Activated naive CD4-positive, alpha-beta T cell treated with anti-CD3 and anti-CD28 coated beads, Interleukin-2, amount 50 U/mL, for 72 hours (primary cell): ENCODE measurements around the gene SCNM1. TPM values are rescaled to one million over a fixed set of nuclear protein-coding genes. Genes with fewer than 3 reads are reported as not detected.

Experiments
- ATAC-seq, 2 donors: fragments of 150-1000 bp; cut with Tn5 transposase; 2 replicates each; pipeline ENCODE4 v1.10.0; 2021; ENCODE audit warnings: mild to moderate bottlenecking in 2 of 2, moderate library complexity in 2 of 2
- DNase-seq, 2 donors: peaks; one replicate each; pipeline ENCODE4 v3.0.0; 2021 to 2022; ENCODE audit warnings: low spot score in 2 of 2
- H3K27ac Mint-ChIP-seq, 2 donors: one replicate each; pipeline ENCODE4 v1.8.0; 2022; ENCODE audit warnings: mild to moderate bottlenecking in 2 of 2, mixed read lengths in 2 of 2
- H3K36me3 Mint-ChIP-seq, 2 donors: one replicate each; pipeline ENCODE4 v1.8.0; 2022; ENCODE audit warnings: mixed read lengths in 2 of 2
- H3K9me3 Mint-ChIP-seq, 2 donors: one replicate each; pipeline ENCODE4 v1.8.0; 2022; ENCODE audit warnings: mixed read lengths in 2 of 2
- total RNA-seq, 2 donors: library from RNA; stranded (reverse); gene quantifications; one replicate each; pipeline ENCODE4 v1.2.3, GENCODE V29; 2022

The SCNM1 gene
- 10 to 100 TPM; 62.3 to 83.9 TPM for total RNA-seq

- no peaks in the 10 kb centered on the region for H3K9me3 Mint-ChIP-seq
- H3K27ac Mint-ChIP-seq, result peak within 1 kb of the TSS; percentile 95 to 97
- peak; percentile 94 to 97 for DNase-seq
- peaks cover 22 to 25% of the 10 kb centered on the region in 2 donors for H3K36me3 Mint-ChIP-seq
- ATAC-seq, result peak; percentile 95 to 96
Observed at GRCh38 chr1:151165738-151166504, at the start of gene SCNM1, which contains the start of gene LYSMD1. SCNM1 (plus strand) TSS chr1:151166144; CDS start chr1:151166153, 9 bp downstream. LYSMD1 (minus strand) TSS chr1:151165902; CDS start chr1:151165258, 644 bp downstream.

GRCh38 chr1:151124763-151125403 is 41.1 kb upstream of the SCNM1 start:
- Mint-ChIP-seq H3K27ac (peak overlapping the region in 1 of 2 donors; percentile 45), H3K36me3 (no peaks in the 10 kb centered on the region), H3K9me3 (no peaks in the 10 kb centered on the region)
- ATAC-seq (no peak), DNase-seq (no peak)

- no peak for ATAC-seq
- Mint-ChIP-seq H3K9me3 (no peaks in the 10 kb centered on the region), H3K36me3 (no peaks in the 10 kb centered on the region), H3K27ac (no peak overlapping the region)
- no peak for DNase-seq
Observed at GRCh38 chr1:151128800-151129199, 37.1 kb upstream of the SCNM1 start.

- DNase-seq, result peak; percentile 76 to 81
- peak; percentile 97 to 100 for ATAC-seq
- no peaks in the 10 kb centered on the region for H3K9me3 Mint-ChIP-seq
- H3K27ac Mint-ChIP-seq, result peak overlapping the region; percentile 26 to 60
- H3K36me3 Mint-ChIP-seq, result no peaks in the 10 kb centered on the region
Observed at GRCh38 chr1:151130987-151131586, 34.9 kb upstream of the SCNM1 start.

- DNase-seq (peak in 1 of 2 donors; percentile 40), ATAC-seq (no peak)
- Mint-ChIP-seq H3K27ac (peak overlapping the region; percentile 60 to 68), H3K9me3 (no peaks in the 10 kb centered on the region), H3K36me3 (no peaks in the 10 kb centered on the region)
Observed at GRCh38 chr1:151131701-151132334, 34.1 kb upstream of the SCNM1 start.

GRCh38 chr1:151132335-151133017 is 33.5 kb upstream of the SCNM1 start:
- Mint-ChIP-seq H3K36me3 (no peaks in the 10 kb centered on the region), H3K27ac (no peak overlapping the region), H3K9me3 (no peaks in the 10 kb centered on the region)
- ATAC-seq (no peak), DNase-seq (peak in 1 of 2 donors; percentile 44)

- ATAC-seq (no peak), DNase-seq (peak in 1 of 2 donors; percentile 55)
- no peaks in the 10 kb centered on the region for H3K36me3 Mint-ChIP-seq
- H3K9me3 Mint-ChIP-seq, result no peaks in the 10 kb centered on the region
- no peak overlapping the region for H3K27ac Mint-ChIP-seq
Observed at GRCh38 chr1:151133018-151133806, 32.7 kb upstream of the SCNM1 start.

- ATAC-seq (no peak), DNase-seq (no peak)
- Mint-ChIP-seq H3K36me3 (no peaks in the 10 kb centered on the region), H3K9me3 (no peaks in the 10 kb centered on the region), H3K27ac (no peak overlapping the region)
Observed at GRCh38 chr1:151134396-151134795, 31.5 kb upstream of the SCNM1 start.

- H3K27ac Mint-ChIP-seq, result peak overlapping the region in 1 of 2 donors; percentile 46
- ATAC-seq (no peak), DNase-seq (no peak)
- H3K9me3 Mint-ChIP-seq, result no peaks in the 10 kb centered on the region
- H3K36me3 Mint-ChIP-seq, result no peaks in the 10 kb centered on the region
Observed at GRCh38 chr1:151134991-151135390, 31.0 kb upstream of the SCNM1 start.

GRCh38 chr1:151135433-151136385 is 30.2 kb upstream of the SCNM1 start:
- H3K36me3 Mint-ChIP-seq, result no peaks in the 10 kb centered on the region
- H3K27ac Mint-ChIP-seq, result peak overlapping the region in 1 of 2 donors; percentile 4
- no peak for DNase-seq
- H3K9me3 Mint-ChIP-seq, result no peaks in the 10 kb centered on the region
- ATAC-seq, result no peak

- ATAC-seq (no peak), DNase-seq (no peak)
- Mint-ChIP-seq H3K36me3 (no peaks in the 10 kb centered on the region), H3K27ac (no peak overlapping the region), H3K9me3 (no peaks in the 10 kb centered on the region)
Observed at GRCh38 chr1:151137789-151138188, 28.2 kb upstream of the SCNM1 start.

- Mint-ChIP-seq H3K9me3 (no peaks in the 10 kb centered on the region), H3K27ac (no peak overlapping the region), H3K36me3 (no peaks in the 10 kb centered on the region)
- DNase-seq (no peak), ATAC-seq (no peak)
Observed at GRCh38 chr1:151142411-151143056, 23.4 kb upstream of the SCNM1 start.

GRCh38 chr1:151143057-151143435 is 22.9 kb upstream of the SCNM1 start:
- ATAC-seq, result no peak
- DNase-seq, result no peak
- no peaks in the 10 kb centered on the region for H3K36me3 Mint-ChIP-seq
- H3K27ac Mint-ChIP-seq, result no peak overlapping the region
- H3K9me3 Mint-ChIP-seq, result no peaks in the 10 kb centered on the region

- Mint-ChIP-seq H3K36me3 (no peaks in the 10 kb centered on the region), H3K27ac (no peak overlapping the region), H3K9me3 (no peaks in the 10 kb centered on the region)
- no peak for DNase-seq
- no peak for ATAC-seq
Observed at GRCh38 chr1:151143986-151144385, 22.0 kb upstream of the SCNM1 start.
